Adipocyte (in vitro differentiated cells): ENCODE measurements around the gene SLC9A5.

Experiments used
- DNase-seq: peaks from one replicate; pipeline ENCODE4 v3.0.0-alpha.2; 2015; ENCODE audit warnings: low read depth
- H3K27me3 ChIP-seq: replicated peaks from 2 replicates; pipeline ENCODE4 v1.7.0; 2013; ENCODE audit warnings: mild to moderate bottlenecking, low read length, moderate library complexity; ENCODE audit not compliant: control insufficient read depth, insufficient read depth
- H3K36me3 ChIP-seq: 2 replicates; pipeline ENCODE4 v1.7.0; 2013; ENCODE audit warnings: low read length, mild to moderate bottlenecking, moderate library complexity; ENCODE audit not compliant: control insufficient read depth, insufficient read depth, severe bottlenecking
- H3K4me1 ChIP-seq: 2 replicates; pipeline ENCODE4 v1.7.0; 2013; ENCODE audit warnings: mild to moderate bottlenecking, low read length, moderate library complexity; ENCODE audit not compliant: control insufficient read depth, insufficient read depth
- H3K4me3 ChIP-seq: 2 replicates; pipeline ENCODE4 v1.7.0; 2013; ENCODE audit warnings: mild to moderate bottlenecking, low read length, moderate library complexity
- H3K9ac ChIP-seq: 2 replicates; pipeline ENCODE4 v1.7.0; 2013; ENCODE audit warnings: mild to moderate bottlenecking, low read length, moderate library complexity
- H3K9me3 ChIP-seq: 2 replicates; pipeline ENCODE4 v1.7.0; 2013; ENCODE audit warnings: mild to moderate bottlenecking, low read length, moderate library complexity; ENCODE audit not compliant: control insufficient read depth

The SLC9A5 gene, protein sequence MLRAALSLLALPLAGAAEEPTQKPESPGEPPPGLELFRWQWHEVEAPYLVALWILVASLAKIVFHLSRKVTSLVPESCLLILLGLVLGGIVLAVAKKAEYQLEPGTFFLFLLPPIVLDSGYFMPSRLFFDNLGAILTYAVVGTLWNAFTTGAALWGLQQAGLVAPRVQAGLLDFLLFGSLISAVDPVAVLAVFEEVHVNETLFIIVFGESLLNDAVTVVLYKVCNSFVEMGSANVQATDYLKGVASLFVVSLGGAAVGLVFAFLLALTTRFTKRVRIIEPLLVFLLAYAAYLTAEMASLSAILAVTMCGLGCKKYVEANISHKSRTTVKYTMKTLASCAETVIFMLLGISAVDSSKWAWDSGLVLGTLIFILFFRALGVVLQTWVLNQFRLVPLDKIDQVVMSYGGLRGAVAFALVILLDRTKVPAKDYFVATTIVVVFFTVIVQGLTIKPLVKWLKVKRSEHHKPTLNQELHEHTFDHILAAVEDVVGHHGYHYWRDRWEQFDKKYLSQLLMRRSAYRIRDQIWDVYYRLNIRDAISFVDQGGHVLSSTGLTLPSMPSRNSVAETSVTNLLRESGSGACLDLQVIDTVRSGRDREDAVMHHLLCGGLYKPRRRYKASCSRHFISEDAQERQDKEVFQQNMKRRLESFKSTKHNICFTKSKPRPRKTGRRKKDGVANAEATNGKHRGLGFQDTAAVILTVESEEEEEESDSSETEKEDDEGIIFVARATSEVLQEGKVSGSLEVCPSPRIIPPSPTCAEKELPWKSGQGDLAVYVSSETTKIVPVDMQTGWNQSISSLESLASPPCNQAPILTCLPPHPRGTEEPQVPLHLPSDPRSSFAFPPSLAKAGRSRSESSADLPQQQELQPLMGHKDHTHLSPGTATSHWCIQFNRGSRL

DNA sequence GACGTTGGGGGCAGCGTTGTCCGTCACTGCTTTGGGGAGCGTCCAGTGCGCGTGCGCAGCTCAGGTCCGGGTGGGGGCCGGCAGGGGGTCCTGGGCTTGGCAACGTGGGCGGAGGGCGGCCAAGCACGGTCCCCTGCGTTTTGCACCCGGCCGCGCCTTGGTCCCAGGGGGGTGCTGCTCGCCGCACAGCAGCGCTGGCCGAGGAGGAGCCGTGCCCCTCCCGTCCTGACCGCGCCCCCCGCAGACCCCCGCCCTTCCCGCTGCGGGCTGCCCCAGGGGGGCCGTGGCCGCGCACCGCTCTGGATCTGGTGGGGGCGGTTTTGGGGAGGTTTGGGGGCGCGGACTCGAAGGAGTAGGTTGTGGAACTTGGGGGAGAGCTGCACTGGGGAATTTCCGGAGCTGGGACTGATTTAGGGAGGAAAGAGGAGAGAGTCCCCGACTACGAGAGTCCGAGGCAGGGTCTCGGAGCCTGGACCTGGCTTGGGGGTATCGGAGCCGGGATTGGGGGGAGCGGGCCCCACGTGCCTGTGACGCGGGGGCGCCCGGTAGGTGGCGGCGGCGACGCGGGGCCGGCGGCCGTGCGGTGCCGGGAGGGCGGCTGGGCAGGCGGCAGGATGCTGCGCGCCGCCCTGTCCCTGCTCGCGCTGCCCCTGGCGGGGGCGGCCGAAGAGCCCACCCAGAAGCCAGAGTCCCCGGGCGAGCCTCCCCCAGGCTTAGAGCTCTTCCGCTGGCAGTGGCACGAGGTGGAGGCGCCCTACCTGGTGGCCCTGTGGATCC, at the start of gene SLC9A5:
SLC9A5 (plus strand) TSS at position 579 of the 777 bp plus-strand sequence; CDS start at position 615, 36 bp downstream.
- Histone ChIP-seq H3K4me3 (peak within 1 kb of the TSS; percentile 92), H3K36me3 (no peaks in the 10 kb centered on the region), H3K4me1 (peaks cover 47% of the 10 kb centered on the region), H3K9ac (peak within 1 kb of the TSS; percentile 83), H3K9me3 (no peaks in the 10 kb centered on the region), H3K27me3 (no peaks in the 10 kb centered on the region)
- DNase-seq, result peak; percentile 78

DNA sequence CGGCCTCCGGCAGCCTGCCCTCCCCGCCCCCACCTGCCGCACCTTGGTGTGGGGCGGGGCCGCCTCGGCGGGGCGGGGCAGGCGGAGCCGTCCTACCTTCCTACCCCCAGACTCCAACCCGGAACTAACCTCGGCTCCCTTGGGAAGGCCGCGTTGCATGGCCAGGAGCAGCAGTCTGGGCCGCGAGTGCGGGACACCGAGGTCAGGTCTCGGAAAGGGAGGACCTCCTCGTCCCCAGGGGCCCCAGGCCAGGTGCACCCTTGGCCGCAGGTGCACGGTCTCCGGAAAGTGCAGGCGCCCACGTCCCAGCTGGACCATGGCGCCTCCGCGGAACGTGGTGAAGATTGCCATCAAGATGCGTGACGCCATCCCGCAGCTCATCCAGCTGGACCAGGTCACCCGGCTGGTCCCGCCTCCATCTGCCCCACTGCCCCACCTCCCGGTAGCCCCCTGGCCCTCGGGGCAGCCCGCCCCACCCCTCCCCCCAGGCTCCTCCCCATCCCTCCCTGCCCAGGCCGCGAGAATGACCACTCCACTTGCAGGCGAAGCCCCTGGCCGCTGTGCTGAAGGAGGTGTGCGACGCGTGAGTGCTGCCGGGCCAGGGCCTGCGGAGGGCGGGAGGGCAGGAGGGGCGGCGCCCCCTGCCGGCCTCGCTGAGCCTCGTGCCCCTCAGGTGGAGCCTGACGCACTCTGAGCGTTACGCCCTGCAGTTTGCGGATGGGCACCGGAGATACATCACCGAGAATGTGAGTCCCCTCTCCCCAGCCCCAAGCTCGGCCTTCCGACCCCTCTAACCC, 49.6 kb upstream of the SLC9A5 start, which contains the start of gene ELMO3:
ELMO3 (plus strand) TSS at position 121 of the 797 bp plus-strand sequence; CDS start at position 317, 196 bp downstream.
- H3K4me3 ChIP-seq, result no peak within 1 kb of the TSS
- DNase-seq, result no peak
- peaks cover 43% of the 10 kb centered on the region for H3K36me3 ChIP-seq
- peaks cover 8% of the 10 kb centered on the region for H3K4me1 ChIP-seq
- H3K9me3 ChIP-seq, result no peaks in the 10 kb centered on the region
- H3K27me3 ChIP-seq, result no peaks in the 10 kb centered on the region
- peak within 1 kb of the TSS; percentile 0 for H3K9ac ChIP-seq

DNA sequence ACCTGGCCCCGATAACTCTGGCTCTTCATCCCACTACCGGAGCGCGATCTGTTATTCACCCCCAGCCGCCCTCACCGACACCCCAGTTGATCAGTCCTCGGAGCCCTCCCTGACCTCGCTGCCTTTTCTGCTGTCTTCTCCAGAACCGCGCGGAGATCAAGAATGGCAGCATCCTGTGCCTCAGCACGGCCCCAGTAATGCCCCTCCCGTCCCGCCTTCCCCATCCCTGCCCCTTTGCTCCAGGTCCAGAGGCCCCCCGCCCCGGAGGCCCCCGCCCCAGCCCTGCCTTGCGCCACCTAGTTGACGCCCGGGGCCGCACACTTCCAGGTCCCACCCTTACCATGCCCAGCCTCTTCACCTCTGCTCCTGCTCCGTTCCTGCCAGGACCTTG, 49.0 kb upstream of the SLC9A5 start:
- Histone ChIP-seq H3K4me1 (peaks cover 7% of the 10 kb centered on the region), H3K9ac (no peak overlapping the region), H3K4me3 (no peak overlapping the region), H3K27me3 (no peaks in the 10 kb centered on the region), H3K36me3 (peaks cover 37% of the 10 kb centered on the region), H3K9me3 (no peaks in the 10 kb centered on the region)
- no peak for DNase-seq

DNA sequence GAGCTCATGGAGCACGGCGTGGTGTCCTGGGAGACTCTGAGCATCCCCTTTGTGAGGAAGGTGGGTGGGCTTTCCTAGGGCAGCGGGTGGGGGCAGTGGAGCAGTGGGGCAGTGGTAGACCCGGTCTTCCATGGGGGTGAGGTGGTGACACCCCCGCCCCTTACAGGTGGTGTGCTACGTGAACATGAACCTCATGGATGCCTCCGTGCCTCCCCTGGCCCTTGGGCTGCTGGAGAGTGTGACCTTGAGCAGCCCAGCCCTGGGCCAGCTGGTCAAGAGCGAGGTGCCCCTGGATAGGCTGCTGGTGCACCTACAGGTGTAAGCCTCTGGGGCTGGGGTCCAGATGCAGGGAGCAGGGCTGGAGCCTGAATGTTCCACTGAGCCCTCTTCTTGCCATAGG, 48.3 kb upstream of the SLC9A5 start:
- DNase-seq, result no peak
- H3K27me3 ChIP-seq, result no peaks in the 10 kb centered on the region
- peaks cover 30% of the 10 kb centered on the region for H3K36me3 ChIP-seq
- H3K9ac ChIP-seq, result no peak overlapping the region
- H3K4me1 ChIP-seq, result peaks cover 7% of the 10 kb centered on the region
- no peaks in the 10 kb centered on the region for H3K9me3 ChIP-seq
- no peak overlapping the region for H3K4me3 ChIP-seq

DNA sequence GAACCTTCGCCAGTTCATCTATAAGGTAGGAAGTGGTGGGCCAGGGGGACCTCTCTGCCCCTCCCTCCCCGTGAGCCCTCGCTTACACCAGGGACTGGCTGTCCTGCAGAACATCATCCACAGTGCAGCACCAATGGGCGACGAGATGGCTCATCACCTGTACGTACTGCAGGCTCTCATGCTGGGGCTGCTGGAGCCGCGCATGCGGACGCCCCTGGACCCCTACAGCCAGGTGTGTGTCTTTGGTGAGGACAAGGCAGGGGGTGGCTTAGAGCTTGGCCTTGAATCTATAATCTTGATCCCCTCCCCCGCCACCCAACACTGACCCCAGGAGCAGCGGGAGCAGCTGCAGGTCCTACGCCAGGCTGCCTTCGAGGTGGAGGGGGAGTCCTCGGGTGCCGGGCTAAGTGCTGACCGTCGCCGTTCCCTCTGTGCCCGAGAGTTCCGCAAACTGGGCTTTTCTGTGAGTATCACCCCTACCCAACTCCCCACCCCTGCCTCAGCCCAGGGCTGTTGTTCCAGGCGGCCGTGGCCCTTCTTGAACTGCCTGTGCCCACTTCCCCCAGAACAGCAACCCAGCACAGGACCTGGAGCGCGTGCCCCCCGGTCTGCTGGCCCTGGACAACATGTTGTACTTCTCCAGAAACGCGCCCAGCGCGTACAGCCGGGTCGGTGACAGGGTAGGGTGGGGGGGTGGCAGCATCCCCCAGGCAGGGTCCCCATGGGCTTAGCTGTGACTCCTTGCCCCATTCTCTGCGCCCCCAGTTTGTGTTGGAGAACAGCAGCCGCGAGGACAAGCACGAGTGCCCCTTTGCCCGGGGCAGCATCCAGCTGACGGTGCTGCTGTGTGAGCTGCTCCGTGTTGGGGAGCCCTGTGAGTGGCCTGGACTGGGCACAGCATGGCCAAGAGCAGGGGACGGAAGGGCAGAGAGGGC, 47.1 kb upstream of the SLC9A5 start:
- Histone ChIP-seq H3K9me3 (no peaks in the 10 kb centered on the region), H3K36me3 (peaks cover 19% of the 10 kb centered on the region), H3K4me1 (peaks cover 8% of the 10 kb centered on the region), H3K27me3 (no peaks in the 10 kb centered on the region), H3K4me3 (no peak overlapping the region), H3K9ac (no peak overlapping the region)
- DNase-seq, result no peak

DNA sequence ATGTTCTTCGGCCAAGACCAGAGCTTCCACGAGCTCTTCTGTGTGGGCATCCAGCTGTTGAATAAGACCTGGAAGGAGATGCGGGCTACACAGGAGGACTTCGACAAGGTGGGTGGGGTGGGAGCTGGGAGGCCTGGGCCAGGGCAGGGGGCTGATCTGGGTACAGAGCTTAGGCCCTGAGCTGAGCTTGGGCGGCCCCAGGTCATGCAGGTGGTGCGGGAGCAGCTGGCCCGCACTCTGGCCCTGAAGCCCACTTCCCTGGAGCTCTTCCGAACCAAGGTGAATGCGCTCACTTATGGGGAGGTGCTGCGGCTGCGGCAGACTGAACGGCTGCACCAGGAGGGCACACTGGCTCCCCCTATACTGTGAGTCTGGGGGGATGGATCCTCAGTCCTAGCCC, 46.4 kb upstream of the SLC9A5 start:
- H3K9me3 ChIP-seq, result no peaks in the 10 kb centered on the region
- H3K4me1 ChIP-seq, result peaks cover 16% of the 10 kb centered on the region
- no peaks in the 10 kb centered on the region for H3K27me3 ChIP-seq
- no peak for DNase-seq
- peaks cover 11% of the 10 kb centered on the region for H3K36me3 ChIP-seq
- H3K4me3 ChIP-seq, result no peak overlapping the region
- H3K9ac ChIP-seq, result no peak overlapping the region

DNA sequence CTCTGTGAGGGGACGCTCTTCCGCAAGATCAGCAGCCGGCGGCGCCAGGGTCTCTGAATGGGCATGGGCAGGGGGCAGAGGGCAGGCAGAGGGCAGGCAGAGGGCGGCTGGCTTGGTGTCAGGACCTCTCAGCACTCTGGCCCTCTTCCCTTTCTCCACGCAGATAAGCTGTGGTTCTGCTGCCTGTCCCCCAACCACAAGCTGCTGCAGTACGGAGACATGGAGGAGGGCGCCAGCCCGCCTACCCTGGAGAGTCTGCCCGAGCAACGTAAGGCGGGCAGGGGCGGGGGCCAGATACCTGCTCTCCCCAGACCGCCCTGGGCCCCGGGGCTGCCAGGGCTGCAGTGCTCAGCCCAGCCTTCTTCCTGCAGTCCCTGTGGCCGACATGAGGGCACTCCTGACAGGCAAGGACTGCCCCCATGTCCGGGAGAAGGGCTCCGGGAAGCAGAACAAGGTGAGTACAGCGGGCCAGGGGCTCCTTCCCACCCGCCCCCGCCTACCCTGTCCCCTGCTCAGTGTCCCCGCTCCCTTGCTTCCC, 45.8 kb upstream of the SLC9A5 start:
- Histone ChIP-seq H3K9ac (no peak overlapping the region), H3K27me3 (no peaks in the 10 kb centered on the region), H3K9me3 (no peaks in the 10 kb centered on the region), H3K4me3 (no peak overlapping the region), H3K36me3 (peaks cover 5% of the 10 kb centered on the region), H3K4me1 (peaks cover 18% of the 10 kb centered on the region)
- no peak for DNase-seq

DNA sequence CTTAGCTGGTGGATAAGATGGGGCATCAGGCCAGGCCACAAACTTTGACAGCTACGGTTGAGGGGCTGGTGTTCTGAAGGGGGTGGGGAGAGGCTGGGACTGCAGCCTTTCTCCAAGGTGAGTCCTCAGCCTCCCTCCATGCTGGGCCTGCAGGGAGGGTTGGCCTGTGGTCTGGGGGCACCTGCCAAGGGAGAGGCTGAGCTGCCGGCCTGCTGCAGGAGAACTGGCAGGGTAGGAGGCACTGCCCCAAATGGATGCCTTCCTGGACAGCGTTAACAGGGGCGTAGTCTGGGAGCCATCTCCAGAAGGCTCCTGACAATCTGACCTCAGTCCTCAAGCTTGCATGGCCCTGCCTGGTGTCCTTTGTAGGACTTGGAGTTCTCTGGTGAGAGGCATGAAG, 44.7 kb upstream of the SLC9A5 start:
- peaks cover 16% of the 10 kb centered on the region for H3K4me1 ChIP-seq
- no peaks in the 10 kb centered on the region for H3K9me3 ChIP-seq
- no peak overlapping the region for H3K9ac ChIP-seq
- no peak for DNase-seq
- H3K4me3 ChIP-seq, result no peak overlapping the region
- peaks cover 3% of the 10 kb centered on the region for H3K36me3 ChIP-seq
- no peaks in the 10 kb centered on the region for H3K27me3 ChIP-seq

DNA sequence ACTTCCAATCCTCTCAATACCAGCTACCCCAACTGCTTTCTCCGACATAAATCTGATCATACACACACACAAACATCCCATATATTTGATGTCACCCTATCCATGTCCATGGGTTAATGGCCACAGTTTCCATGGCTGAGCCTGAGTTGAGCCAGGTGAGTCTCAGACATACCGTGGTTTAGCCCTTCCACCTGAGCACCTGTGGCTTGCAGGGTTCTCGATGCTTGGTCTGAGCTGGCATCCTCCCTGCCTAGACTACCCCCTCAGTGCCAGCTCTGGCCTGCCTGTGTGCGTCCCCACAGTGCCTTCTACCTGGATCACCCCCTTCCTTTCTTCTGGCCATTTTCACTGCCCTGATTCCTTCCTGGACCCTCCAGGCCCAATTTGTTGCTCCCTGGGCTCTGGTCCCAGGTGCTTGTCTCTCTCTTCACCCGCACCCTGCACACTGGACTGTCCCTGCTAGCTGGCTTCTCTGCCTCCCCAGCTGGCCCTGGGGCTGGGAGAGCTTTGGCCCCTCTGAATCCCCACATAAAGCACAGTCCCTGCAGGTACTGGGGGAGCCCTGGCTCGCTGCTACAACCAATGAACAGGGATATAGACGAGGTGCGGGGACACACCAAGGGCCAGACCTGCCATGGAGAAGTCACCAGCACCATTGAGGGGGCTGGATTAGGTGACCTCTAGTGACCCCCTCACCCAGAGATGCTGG, 42.5 kb upstream of the SLC9A5 start:
- peaks cover 16% of the 10 kb centered on the region for H3K4me1 ChIP-seq
- H3K36me3 ChIP-seq, result peaks cover 2% of the 10 kb centered on the region
- no peaks in the 10 kb centered on the region for H3K9me3 ChIP-seq
- no peak overlapping the region for H3K9ac ChIP-seq
- DNase-seq, result no peak
- H3K4me3 ChIP-seq, result no peak overlapping the region
- no peaks in the 10 kb centered on the region for H3K27me3 ChIP-seq
